SK-N-SH treated with all-trans-retinoic acid at 6 μM for 48 hours (cell line): Measurements from ENCODE around the gene SORCS2.

Experiments
- ATAC-seq: fragments of 200-7000 bp; cut with Tn5 transposase; 3 replicates; pipeline ENCODE4 v1.9.1; 2020; ENCODE audit warnings: mild to moderate bottlenecking, moderate library complexity
- ARNTL ChIP-seq: fragments of 450-650 bp; formaldehyde crosslinking; IDR thresholded peaks from 2 replicates; pipeline ENCODE4 v1.5.0; 2020; ENCODE audit warnings: low read depth, mild to moderate bottlenecking, moderate library complexity, borderline replicate concordance
- BACH2 ChIP-seq: fragments of 250-450 bp; sonication (Bioruptor Pico); IDR thresholded peaks from 2 replicates; pipeline ENCODE4 v1.9.0; 2021; ENCODE audit warnings: mild to moderate bottlenecking, borderline replicate concordance
- CREB5 ChIP-seq: fragments of 250-450 bp; sonication (Bioruptor Pico); IDR thresholded peaks from 2 replicates; pipeline ENCODE4 v1.5.1; 2020; ENCODE audit warnings: low read depth, mild to moderate bottlenecking, moderate library complexity
- CSRNP3 ChIP-seq: fragments of 250-450 bp; sonication (Bioruptor Pico); IDR thresholded peaks from 2 replicates; pipeline ENCODE4 v1.5.1; 2021; ENCODE audit warnings: mild to moderate bottlenecking, moderate library complexity
- ESRRG ChIP-seq: fragments of 250-450 bp; sonication (Bioruptor Pico); IDR thresholded peaks from 2 replicates; pipeline ENCODE4 v1.6.1; 2021; ENCODE audit warnings: mild to moderate bottlenecking
- GLIS3 ChIP-seq: fragments of 250-450 bp; sonication (Bioruptor Pico); IDR thresholded peaks from 2 replicates; pipeline ENCODE4 v1.5.0; 2020; ENCODE audit warnings: mild to moderate bottlenecking, moderate library complexity
- ISL1 ChIP-seq: fragments of 250-450 bp; sonication (Bioruptor Pico); IDR thresholded peaks from 2 replicates; pipeline ENCODE4 v2.1.2; 2022; ENCODE audit warnings: mild to moderate bottlenecking, moderate library complexity
- OSR1 ChIP-seq: fragments of 250-450 bp; sonication (Bioruptor Pico); IDR thresholded peaks from 2 replicates; pipeline ENCODE4 v1.8.0; 2022; ENCODE audit warnings: moderate library complexity, mild to moderate bottlenecking, inconsistent platforms
- PATZ1 ChIP-seq: fragments of 250-450 bp; sonication (Bioruptor Pico); IDR thresholded peaks from 2 replicates; pipeline ENCODE4 v1.8.0; 2020; ENCODE audit warnings: mild to moderate bottlenecking, moderate library complexity, borderline replicate concordance
- PPARA ChIP-seq: fragments of 250-450 bp; sonication (Bioruptor Pico); IDR thresholded peaks from 2 replicates; pipeline ENCODE4 v1.5.0; 2020; ENCODE audit warnings: mild to moderate bottlenecking, borderline replicate concordance
- RARB ChIP-seq: fragments of 250-450 bp; sonication (Bioruptor Pico); IDR thresholded peaks from 2 replicates; pipeline ENCODE4 v1.8.0; 2021; ENCODE audit warnings: mild to moderate bottlenecking, moderate library complexity
- SNAI2 ChIP-seq: fragments of 250-450 bp; sonication (Bioruptor Pico); IDR thresholded peaks from 2 replicates; pipeline ENCODE4 v1.5.0; 2020; ENCODE audit warnings: mild to moderate bottlenecking, moderate library complexity
- TCF4 ChIP-seq: fragments of 250-450 bp; sonication (Bioruptor Pico); IDR thresholded peaks from 2 replicates; pipeline ENCODE4 v1.8.0; 2021; ENCODE audit warnings: mild to moderate bottlenecking, moderate library complexity, borderline replicate concordance
- TOX ChIP-seq: fragments of 250-450 bp; sonication (Bioruptor Pico); IDR thresholded peaks from 2 replicates; pipeline ENCODE4 v1.8.0; 2021; ENCODE audit warnings: mild to moderate bottlenecking, moderate library complexity, borderline replicate concordance
- TSHZ2 ChIP-seq: fragments of 250-450 bp; sonication (Bioruptor Pico); IDR thresholded peaks from 2 replicates; pipeline ENCODE4 v1.5.0; 2020; ENCODE audit warnings: mild to moderate bottlenecking, moderate library complexity
- ZC3H10 ChIP-seq: fragments of 250-450 bp; sonication (Bioruptor Pico); IDR thresholded peaks from 2 replicates; pipeline ENCODE4 v1.5.1; 2021; ENCODE audit warnings: mild to moderate bottlenecking, moderate library complexity
- ZFP3 ChIP-seq: fragments of 250-450 bp; sonication (Bioruptor Pico); IDR thresholded peaks from 2 replicates; pipeline ENCODE4 v1.5.0; 2020; ENCODE audit warnings: mild to moderate bottlenecking, moderate library complexity
- ZFP30 ChIP-seq: fragments of 450-650 bp; formaldehyde crosslinking; IDR thresholded peaks from 2 replicates; pipeline ENCODE4 v1.5.0; 2022; ENCODE audit warnings: mild to moderate bottlenecking, moderate library complexity
- ZNF565 ChIP-seq: fragments of 450-650 bp; formaldehyde crosslinking; conservative IDR thresholded peaks from 2 replicates; pipeline ENCODE4 v1.5.0; 2020; ENCODE audit warnings: low read depth, mild to moderate bottlenecking, moderate library complexity
- ZNF70 ChIP-seq: fragments of 450-650 bp; formaldehyde crosslinking; IDR thresholded peaks from 2 replicates; pipeline ENCODE4 v1.5.0; 2020; ENCODE audit warnings: mild to moderate bottlenecking, moderate library complexity
- ZNF8 ChIP-seq: fragments of 450-650 bp; formaldehyde crosslinking; IDR thresholded peaks from 2 replicates; pipeline ENCODE4 v1.5.0; 2020; ENCODE audit warnings: mild to moderate bottlenecking, moderate library complexity

Gene SORCS2

GRCh38 chr4:7725951-7726350 lies 533.6 kb downstream of the SORCS2 start (continued):
- TF ChIP-seq TSHZ2 (CRISPR knock-in tag) (no peak), GLIS3 (CRISPR knock-in tag) (no peak)

- no peak for ATAC-seq
Measured at GRCh38 chr4:7726665-7727413, 534.5 kb downstream of the SORCS2 start.

GRCh38 chr4:7727749-7728148 lies 535.4 kb downstream of the SORCS2 start:
- ATAC-seq: no peak
- no peak for TF ChIP-seq PPARA (CRISPR knock-in tag)
- TF ChIP-seq ZNF565 (CRISPR knock-in tag): no peak
- no peak for TF ChIP-seq ZFP3
- TF ChIP-seq OSR1 (CRISPR knock-in tag): no peak
- no peak for TF ChIP-seq ZC3H10 (CRISPR knock-in tag)
- TF ChIP-seq BACH2 (CRISPR knock-in tag): no peak
- TF ChIP-seq ZFP30: no peak
- no peak for TF ChIP-seq RARB (CRISPR knock-in tag)
- no peak for TF ChIP-seq GLIS3 (CRISPR knock-in tag)
- no peak for TF ChIP-seq TSHZ2 (CRISPR knock-in tag)
- no peak for TF ChIP-seq ISL1 (CRISPR knock-in tag)
- no peak for TF ChIP-seq TOX
- TF ChIP-seq ZNF8: no peak
- no peak for TF ChIP-seq ESRRG (CRISPR knock-in tag)
- TF ChIP-seq SNAI2 (CRISPR knock-in tag): no peak

More at GRCh38 chr4:7726665-7727413, 534.5 kb downstream of the SORCS2 start:
- TF ChIP-seq ZFP3 (no peak), ZNF70 (CRISPR knock-in tag) (no peak), SNAI2 (CRISPR knock-in tag) (no peak), ZC3H10 (CRISPR knock-in tag) (no peak), ZFP30 (no peak), ISL1 (CRISPR knock-in tag) (no peak), PATZ1 (CRISPR knock-in tag) (no peak), RARB (CRISPR knock-in tag) (no peak), CREB5 (CRISPR knock-in tag) (no peak), ZNF565 (CRISPR knock-in tag) (no peak), GLIS3 (CRISPR knock-in tag) (no peak), TCF4 (CRISPR knock-in tag) (no peak), ZNF8 (no peak), PPARA (CRISPR knock-in tag) (no peak), BACH2 (CRISPR knock-in tag) (no peak), OSR1 (CRISPR knock-in tag) (no peak), CSRNP3 (CRISPR knock-in tag) (no peak), ESRRG (CRISPR knock-in tag) (no peak), ARNTL (CRISPR knock-in tag) (no peak)
